ENCODE measurements around the gene LPP. TPM values are rescaled to one million over a fixed set of nuclear protein-coding genes. Genes with fewer than 3 reads are reported as not detected.
A peak's percentile ranks its signal among the peaks of the same experiment; 100 is the strongest.

LPP gene
- total and polyA plus RNA-seq, 8 donors = 8.0 to 885 (median 305) TPM

DNA sequence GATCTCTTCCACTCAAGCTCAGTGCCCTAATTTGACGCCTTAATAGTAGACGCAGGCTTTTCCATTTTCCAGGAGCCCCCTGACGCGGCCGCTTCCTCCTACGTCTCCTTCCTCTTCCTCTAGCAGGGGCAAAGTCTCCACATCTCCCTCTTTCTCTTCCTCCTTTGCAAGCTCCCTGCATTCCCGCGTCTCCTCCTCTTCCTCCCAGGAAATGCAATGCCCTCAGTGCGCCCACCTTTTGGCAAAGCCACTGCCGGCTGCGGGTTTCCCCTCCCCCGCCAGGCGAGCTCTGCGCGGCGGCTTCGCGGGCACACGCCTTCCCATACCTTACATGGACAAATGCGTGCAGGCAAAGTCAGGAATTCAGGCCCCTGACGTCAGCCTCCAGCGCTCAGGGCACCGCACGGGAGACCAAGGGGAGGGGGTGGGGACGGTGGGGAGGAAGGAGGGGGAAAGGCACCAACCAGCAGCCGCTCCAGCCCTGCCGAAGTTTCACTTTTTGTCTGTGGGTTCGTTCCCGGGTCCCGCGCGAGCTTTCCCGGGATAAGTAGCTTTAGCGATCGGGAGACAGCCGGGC lies 432 bp upstream of the LPP start:
- Histone ChIP-seq H3K4me3 (peak overlapping the region; percentile 73 to 77 (median 74)), H3K9me3 (no peaks in the 10 kb centered on the region), H3K36me3 (no peaks in the 10 kb centered on the region), H3K27me3 (no peaks in the 10 kb centered on the region), H3K4me1 (peaks cover 27 to 67% (median 55%) of the 10 kb centered on the region in 4 donors), H3K27ac (peak overlapping the region; percentile 87 to 98 (median 96))
- peak; percentile 85 to 92 (median 89) for TF ChIP-seq POLR2AphosphoS5 (IDR thresholded peaks at IDR 0.05)
- peak; percentile 94 for TF ChIP-seq EP300 (IDR thresholded peaks at IDR 0.05)
- TF ChIP-seq CTCF (IDR thresholded peaks at IDR 0.05) = peak in 1 of 7 experiments; percentile 39
- peak in 1 of 4 donors; percentile 63 for TF ChIP-seq POLR2A (IDR thresholded peaks at IDR 0.05)
- 0 to 1% (median 1%) methylated on average over 35 to 36 of the region's 36 CpGs for WGBS, 5 donors
- peak; percentile 85 to 97 for DNase-seq
- intact Hi-C loops (cut with DNase I; ENCODE audit: low total_unique reads) = no loop called here

DNA sequence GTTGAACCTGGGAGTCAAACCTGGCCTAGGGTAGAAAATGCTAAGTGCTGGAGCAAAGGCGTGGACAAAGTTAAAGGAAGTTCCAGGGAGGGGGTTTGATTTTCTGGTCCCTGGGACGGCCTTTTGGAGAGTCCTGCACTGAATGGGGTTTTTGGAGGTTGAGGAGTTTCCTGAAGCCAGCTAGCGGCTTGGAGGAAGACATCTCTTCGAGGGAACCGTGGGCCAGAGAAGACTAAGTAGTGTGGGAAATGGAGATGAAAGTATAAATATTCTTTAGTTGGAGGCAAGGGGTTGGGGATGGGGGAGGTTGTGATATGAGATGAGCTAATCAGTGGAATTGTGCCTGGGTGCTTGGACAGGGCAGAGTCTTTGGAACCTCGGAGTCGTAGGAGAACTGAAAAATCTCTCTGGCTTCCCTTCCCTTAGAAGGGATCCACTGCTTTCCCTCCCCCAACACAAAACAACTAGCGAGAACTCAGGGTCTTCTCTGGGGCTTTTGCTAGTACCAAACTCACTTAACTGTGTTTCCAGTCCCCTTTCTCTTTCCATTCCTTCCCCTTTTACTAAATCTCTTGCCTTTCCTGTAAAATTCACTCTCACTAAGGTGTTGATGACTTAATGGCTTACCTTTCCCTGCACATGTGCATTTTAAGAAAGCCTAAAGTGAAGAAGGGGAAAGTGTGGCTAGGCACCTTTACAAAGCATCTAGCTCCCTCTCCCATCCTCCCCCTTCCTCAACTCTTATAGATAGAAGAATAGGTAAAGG lies 1.0 kb downstream of the LPP start:
- WGBS, 5 donors = 27 to 34% (median 29%) methylated on average over 8 of the region's 8 CpGs
- peaks cover 33 to 81% (median 68%) of the 10 kb centered on the region in 4 donors for H3K4me1 ChIP-seq

GRCh38 chr3:188156056-188156455 lies 2.1 kb downstream of the LPP start:
- TF ChIP-seq CTCF (IDR thresholded peaks at IDR 0.05) (no peak), POLR2A (IDR thresholded peaks at IDR 0.05) (no peak), POLR2AphosphoS5 (IDR thresholded peaks at IDR 0.05) (no peak), EP300 (IDR thresholded peaks at IDR 0.05) (no peak)
- Histone ChIP-seq H3K9me3 (no peaks in the 10 kb centered on the region), H3K27me3 (no peaks in the 10 kb centered on the region), H3K4me1 (peaks cover 41 to 86% (median 74%) of the 10 kb centered on the region in 4 donors), H3K27ac (peak overlapping the region; percentile 37 to 98 (median 96)), H3K36me3 (no peaks in the 10 kb centered on the region), H3K4me3 (peak overlapping the region; percentile 73 to 77 (median 74))
- DNase-seq = no peak
- 55 to 78% (median 65%) methylated on average over 2 of the region's 2 CpGs for WGBS, 5 donors
- intact Hi-C loops (cut with DNase I; ENCODE audit: low total_unique reads) = no loop called here

More for the DNA sequence above, 1.0 kb downstream of the LPP start:
- Histone ChIP-seq H3K27me3 (no peaks in the 10 kb centered on the region), H3K27ac (peak overlapping the region; percentile 87 to 98 (median 96)), H3K4me3 (peak overlapping the region; percentile 73 to 77 (median 74)), H3K36me3 (no peaks in the 10 kb centered on the region), H3K9me3 (no peaks in the 10 kb centered on the region)
- intact Hi-C loops (cut with DNase I; ENCODE audit: low total_unique reads) = no loop called here
- peak in 1 of 2 donors; percentile 45 for DNase-seq
- TF ChIP-seq POLR2AphosphoS5 (IDR thresholded peaks at IDR 0.05) = no peak
- no peak for TF ChIP-seq CTCF (IDR thresholded peaks at IDR 0.05)
- TF ChIP-seq EP300 (IDR thresholded peaks at IDR 0.05) = no peak
- TF ChIP-seq POLR2A (IDR thresholded peaks at IDR 0.05) = no peak

DNA sequence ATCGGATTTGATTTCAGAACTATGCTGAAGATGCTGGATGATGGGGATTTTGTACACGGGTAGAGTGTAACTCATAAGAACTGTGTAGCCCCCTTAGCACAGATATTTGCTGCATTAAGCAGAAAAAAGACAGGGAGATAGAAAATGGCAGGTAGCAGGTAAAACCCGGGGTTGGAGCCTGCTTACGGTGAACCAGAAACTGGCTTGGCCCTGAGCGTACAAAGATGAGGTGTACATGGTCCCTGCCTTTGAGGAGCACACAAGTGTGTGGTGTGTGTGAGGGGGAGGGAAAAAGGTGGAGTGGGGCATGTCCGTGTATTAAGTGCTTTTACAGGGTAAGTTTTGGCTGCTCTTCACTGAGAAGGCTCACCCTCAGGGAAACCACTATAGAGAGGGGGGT lies 3.5 kb downstream of the LPP start:
- H3K4me3 ChIP-seq = no peak overlapping the region
- 72 to 80% (median 78%) methylated on average over 6 of the region's 6 CpGs for WGBS, 5 donors
- TF ChIP-seq POLR2AphosphoS5 (IDR thresholded peaks at IDR 0.05) = no peak
- no peak for TF ChIP-seq EP300 (IDR thresholded peaks at IDR 0.05)
- no peak for TF ChIP-seq CTCF (IDR thresholded peaks at IDR 0.05)
- no peak for TF ChIP-seq POLR2A (IDR thresholded peaks at IDR 0.05)

More for the DNA sequence above, 3.5 kb downstream of the LPP start:
- intact Hi-C loops (cut with DNase I; ENCODE audit: low total_unique reads) = no loop called here
- H3K4me1 ChIP-seq = peaks cover 45 to 84% (median 72%) of the 10 kb centered on the region in 4 donors
- H3K27ac ChIP-seq = peak overlapping the region in 4 of 5 donors; percentile 94 to 98 (median 97)
- H3K36me3 ChIP-seq = no peaks in the 10 kb centered on the region
- H3K9me3 ChIP-seq = no peaks in the 10 kb centered on the region
- no peaks in the 10 kb centered on the region for H3K27me3 ChIP-seq
- DNase-seq = no peak

All from stomach (tissue), 9 donors.